ENCODE results near the gene CD28.

CD28 gene

DNA sequence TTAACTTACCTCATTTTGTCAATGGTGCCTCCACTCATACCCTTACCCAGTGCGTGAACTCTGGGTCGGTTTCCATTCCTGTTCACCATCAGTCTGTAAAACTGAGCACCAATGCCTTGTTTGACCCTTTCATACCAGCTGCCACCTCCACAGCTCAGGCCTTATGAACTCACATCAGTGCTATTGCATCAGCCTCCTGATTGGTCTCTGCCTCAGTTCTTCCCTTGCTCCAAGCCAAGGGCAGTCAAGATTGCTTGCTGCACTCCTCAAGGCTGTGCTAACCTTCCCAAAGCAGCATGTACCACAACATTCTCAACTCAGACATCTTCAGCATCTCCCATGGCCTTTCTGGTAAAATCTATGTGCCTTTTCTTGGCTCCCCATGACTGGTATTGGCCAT, 9.3 kb downstream of the CD28 start:
- WGBS, 2 donors (ENCODE audit: extremely low coverage in 2 of 2, insufficient read length in 2 of 2, insufficient replicate concordance in 1 of 2), result no CpG with 5 or more reads among the region's 2 CpGs
- peaks cover 4 to 7% of the 10 kb centered on the region in 2 donors for H3K4me1 ChIP-seq (ENCODE audit: control insufficient read depth in 2 of 2, insufficient read depth in 1 of 2, low read depth in 1 of 2, low read length in 2 of 2)

GRCh38 chr2:203718087-203718486, 11.6 kb downstream of the CD28 start:
- Histone ChIP-seq H3K27ac (replicated peaks; ENCODE audit: low read length) (no peak overlapping the region), H3K36me3 (replicated peaks in 1 of 2; ENCODE audit: control insufficient read depth in 2 of 2, insufficient read depth in 2 of 2, low read length in 2 of 2) (no peaks in the 10 kb centered on the region), H3K4ac (ENCODE audit: low read length) (no peak overlapping the region), H3K27me3 (ENCODE audit: control insufficient read depth in 3 of 3, insufficient read depth in 3 of 3, low read depth in 1 of 3, low read length in 3 of 3) (peaks cover 0 to 5% (median 0%) of the 10 kb centered on the region in 3 experiments), H3K9me3 (replicated peaks in 1 of 2; ENCODE audit: control insufficient read depth in 2 of 2, insufficient read depth in 1 of 2, low read depth in 1 of 2, low read length in 2 of 2) (no peaks in the 10 kb centered on the region), H4K91ac (ENCODE audit: low read depth, low read length, poor library complexity) (no peak overlapping the region), H4K8ac (ENCODE audit: low read depth, low read length) (no peak overlapping the region), H3K79me1 (ENCODE audit: low read depth, low read length) (no peaks in the 10 kb centered on the region), H2BK5ac (ENCODE audit: low read length) (no peak overlapping the region), H3K4me3 (ENCODE audit: low read length in 2 of 2) (no peak overlapping the region), H3K4me2 (ENCODE audit: insufficient read depth, low read length, poor library complexity, severe bottlenecking) (no peak overlapping the region), H2AFZ (ENCODE audit: low read length) (no peak overlapping the region), H3K9ac (ENCODE audit: low read depth, low read length, poor library complexity) (no peak overlapping the region), H3K23ac (ENCODE audit: low read depth, low read length, poor library complexity) (no peak overlapping the region), H2BK15ac (ENCODE audit: low read length) (no peak overlapping the region), H3K18ac (ENCODE audit: low read length) (no peak overlapping the region), H2BK120ac (ENCODE audit: low read depth, low read length) (no peak overlapping the region), H3K14ac (ENCODE audit: low read length) (no peak overlapping the region), H2BK12ac (ENCODE audit: low read length) (no peak overlapping the region), H2AK5ac (ENCODE audit: low read depth, low read length) (no peak overlapping the region), H3K4me1 (ENCODE audit: control insufficient read depth in 2 of 2, insufficient read depth in 1 of 2, low read depth in 1 of 2, low read length in 2 of 2) (peaks cover 4 to 9% of the 10 kb centered on the region in 2 donors)
- no CpG with 5 or more reads among the region's 3 CpGs for WGBS, 2 donors (ENCODE audit: extremely low coverage in 2 of 2, insufficient read length in 2 of 2, insufficient replicate concordance in 1 of 2)
- no peak for DNase-seq (ENCODE audit: low spot score)

More for the DNA sequence above, 9.3 kb downstream of the CD28 start:
- Histone ChIP-seq H3K79me1 (ENCODE audit: low read depth, low read length) (no peaks in the 10 kb centered on the region), H3K27me3 (ENCODE audit: control insufficient read depth in 3 of 3, insufficient read depth in 3 of 3, low read depth in 1 of 3, low read length in 3 of 3) (no peaks in the 10 kb centered on the region), H3K4me3 (ENCODE audit: low read length in 2 of 2) (no peak overlapping the region), H4K91ac (ENCODE audit: low read depth, low read length, poor library complexity) (no peak overlapping the region), H2AK5ac (ENCODE audit: low read depth, low read length) (no peak overlapping the region), H3K23ac (ENCODE audit: low read depth, low read length, poor library complexity) (no peak overlapping the region), H2BK5ac (ENCODE audit: low read length) (no peak overlapping the region), H3K27ac (replicated peaks; ENCODE audit: low read length) (no peak overlapping the region), H3K9me3 (replicated peaks in 1 of 2; ENCODE audit: control insufficient read depth in 2 of 2, insufficient read depth in 1 of 2, low read depth in 1 of 2, low read length in 2 of 2) (no peaks in the 10 kb centered on the region), H2AFZ (ENCODE audit: low read length) (no peak overlapping the region), H4K8ac (ENCODE audit: low read depth, low read length) (no peak overlapping the region), H3K14ac (ENCODE audit: low read length) (no peak overlapping the region), H3K36me3 (replicated peaks in 1 of 2; ENCODE audit: control insufficient read depth in 2 of 2, insufficient read depth in 2 of 2, low read length in 2 of 2) (no peaks in the 10 kb centered on the region), H2BK120ac (ENCODE audit: low read depth, low read length) (no peak overlapping the region), H3K4ac (ENCODE audit: low read length) (no peak overlapping the region), H2BK12ac (ENCODE audit: low read length) (no peak overlapping the region), H3K4me2 (ENCODE audit: insufficient read depth, low read length, poor library complexity, severe bottlenecking) (no peak overlapping the region), H3K9ac (ENCODE audit: low read depth, low read length, poor library complexity) (no peak overlapping the region), H3K18ac (ENCODE audit: low read length) (no peak overlapping the region), H2BK15ac (ENCODE audit: low read length) (no peak overlapping the region)
- DNase-seq (ENCODE audit: low spot score), result no peak

- no peak overlapping the region for H2BK12ac ChIP-seq (ENCODE audit: low read length)
- H2AFZ ChIP-seq (ENCODE audit: low read length), result no peak overlapping the region
- H2BK120ac ChIP-seq (ENCODE audit: low read depth, low read length), result no peak overlapping the region
- H4K8ac ChIP-seq (ENCODE audit: low read depth, low read length), result no peak overlapping the region
- H3K79me1 ChIP-seq (ENCODE audit: low read depth, low read length), result no peaks in the 10 kb centered on the region
- H3K9me3 ChIP-seq (replicated peaks in 1 of 2; ENCODE audit: control insufficient read depth in 2 of 2, insufficient read depth in 1 of 2, low read depth in 1 of 2, low read length in 2 of 2), result no peaks in the 10 kb centered on the region
- no peak overlapping the region for H3K23ac ChIP-seq (ENCODE audit: low read depth, low read length, poor library complexity)
- H3K4ac ChIP-seq (ENCODE audit: low read length), result no peak overlapping the region
- no peak overlapping the region for H2BK15ac ChIP-seq (ENCODE audit: low read length)
- no peak overlapping the region for H3K4me2 ChIP-seq (ENCODE audit: insufficient read depth, low read length, poor library complexity, severe bottlenecking)
- no CpG with 5 or more reads among the region's 4 CpGs for WGBS, 2 donors (ENCODE audit: extremely low coverage in 2 of 2, insufficient read length in 2 of 2, insufficient replicate concordance in 1 of 2)
- no peak overlapping the region for H2BK5ac ChIP-seq (ENCODE audit: low read length)
- H3K18ac ChIP-seq (ENCODE audit: low read length), result no peak overlapping the region
- no peak overlapping the region for H4K91ac ChIP-seq (ENCODE audit: low read depth, low read length, poor library complexity)
- DNase-seq (ENCODE audit: low spot score), result no peak
- H3K14ac ChIP-seq (ENCODE audit: low read length), result no peak overlapping the region
- no peak overlapping the region for H3K27ac ChIP-seq (replicated peaks; ENCODE audit: low read length)
- peaks cover 0 to 2% of the 10 kb centered on the region in 2 donors for H3K4me1 ChIP-seq (ENCODE audit: control insufficient read depth in 2 of 2, insufficient read depth in 1 of 2, low read depth in 1 of 2, low read length in 2 of 2)
- H3K36me3 ChIP-seq (replicated peaks in 1 of 2; ENCODE audit: control insufficient read depth in 2 of 2, insufficient read depth in 2 of 2, low read length in 2 of 2), result no peaks in the 10 kb centered on the region
- H3K27me3 ChIP-seq (ENCODE audit: control insufficient read depth in 3 of 3, insufficient read depth in 3 of 3, low read depth in 1 of 3, low read length in 3 of 3), result peaks cover 0 to 5% (median 0%) of the 10 kb centered on the region in 3 experiments
- no peak overlapping the region for H3K4me3 ChIP-seq (ENCODE audit: low read length in 2 of 2)
- no peak overlapping the region for H3K9ac ChIP-seq (ENCODE audit: low read depth, low read length, poor library complexity)
- H2AK5ac ChIP-seq (ENCODE audit: low read depth, low read length), result no peak overlapping the region
These were observed 13.3 kb downstream of the CD28 start for GRCh38 chr2:203719456-203720410.

GRCh38 chr2:203720915-203721672, 14.7 kb downstream of the CD28 start:
- Histone ChIP-seq H4K91ac (ENCODE audit: low read depth, low read length, poor library complexity) (no peak overlapping the region), H3K4ac (ENCODE audit: low read length) (no peak overlapping the region), H3K9me3 (replicated peaks in 1 of 2; ENCODE audit: control insufficient read depth in 2 of 2, insufficient read depth in 1 of 2, low read depth in 1 of 2, low read length in 2 of 2) (no peaks in the 10 kb centered on the region), H4K8ac (ENCODE audit: low read depth, low read length) (no peak overlapping the region), H3K4me2 (ENCODE audit: insufficient read depth, low read length, poor library complexity, severe bottlenecking) (no peak overlapping the region), H2BK15ac (ENCODE audit: low read length) (no peak overlapping the region), H3K27me3 (ENCODE audit: control insufficient read depth in 3 of 3, insufficient read depth in 3 of 3, low read depth in 1 of 3, low read length in 3 of 3) (peaks cover 0 to 5% (median 0%) of the 10 kb centered on the region in 3 experiments), H3K9ac (ENCODE audit: low read depth, low read length, poor library complexity) (no peak overlapping the region), H3K36me3 (replicated peaks in 1 of 2; ENCODE audit: control insufficient read depth in 2 of 2, insufficient read depth in 2 of 2, low read length in 2 of 2) (no peaks in the 10 kb centered on the region), H3K4me1 (ENCODE audit: control insufficient read depth in 2 of 2, insufficient read depth in 1 of 2, low read depth in 1 of 2, low read length in 2 of 2) (peaks cover 0 to 2% of the 10 kb centered on the region in 2 donors), H2BK5ac (ENCODE audit: low read length) (no peak overlapping the region), H2BK120ac (ENCODE audit: low read depth, low read length) (no peak overlapping the region), H2BK12ac (ENCODE audit: low read length) (no peak overlapping the region), H2AK5ac (ENCODE audit: low read depth, low read length) (no peak overlapping the region), H3K18ac (ENCODE audit: low read length) (no peak overlapping the region), H3K23ac (ENCODE audit: low read depth, low read length, poor library complexity) (no peak overlapping the region), H3K14ac (ENCODE audit: low read length) (no peak overlapping the region), H3K4me3 (ENCODE audit: low read length in 2 of 2) (no peak overlapping the region), H2AFZ (ENCODE audit: low read length) (no peak overlapping the region), H3K27ac (replicated peaks; ENCODE audit: low read length) (no peak overlapping the region), H3K79me1 (ENCODE audit: low read depth, low read length) (no peaks in the 10 kb centered on the region)
- DNase-seq (ENCODE audit: low spot score), result no peak
- WGBS, 2 donors (ENCODE audit: extremely low coverage in 2 of 2, insufficient read length in 2 of 2, insufficient replicate concordance in 1 of 2), result no CpG with 5 or more reads among the region's 6 CpGs
